ENCODE results near the gene NEK9. TPM values are rescaled to one million over a fixed set of nuclear protein-coding genes. Genes with fewer than 3 reads are reported as not detected.

Gene NEK9
- total RNA-seq, 1 experiment from 2014 or later, result 50.8 TPM

DNA sequence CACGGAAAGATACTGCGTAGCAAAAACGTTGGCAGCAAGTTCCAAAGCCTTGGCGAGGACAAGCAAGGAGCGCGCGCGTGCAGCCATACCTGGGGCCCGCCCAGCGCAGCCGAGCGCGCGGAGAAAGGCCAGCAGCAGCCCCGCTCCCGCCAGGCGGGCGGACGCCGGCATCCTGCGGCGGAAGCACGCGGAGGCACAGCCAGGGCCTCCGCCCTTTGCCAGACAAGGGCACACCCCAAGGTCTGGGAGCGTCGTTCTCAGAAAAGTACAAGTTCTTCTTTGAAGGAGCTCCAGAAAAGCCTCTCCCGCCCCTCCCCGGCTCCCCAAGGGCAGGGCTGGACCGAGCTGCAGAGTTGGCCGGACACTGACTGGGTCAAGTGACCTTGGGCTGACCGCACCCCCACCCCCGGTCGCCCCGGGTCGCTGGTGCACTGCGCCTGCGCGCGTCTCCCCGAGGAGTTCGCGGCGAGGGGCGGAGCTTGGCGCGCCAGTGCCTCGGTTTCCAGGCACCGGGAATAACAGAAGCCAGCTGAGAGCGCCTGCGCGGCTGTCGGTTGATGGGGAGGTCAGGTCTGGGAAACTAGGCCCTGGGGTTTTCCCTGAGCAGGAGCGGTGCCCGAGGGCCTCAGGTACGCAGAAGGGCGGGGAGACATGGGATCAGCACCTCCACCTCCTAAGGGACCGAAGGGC lies 57.6 kb downstream of the NEK9 start, which contains the start of gene ZC2HC1C (continued):
- no peak for TF ChIP-seq ZMAT4 (CRISPR knock-in tag; IDR thresholded peaks at IDR 0.05)
- no peak for TF ChIP-seq E2F1 (CRISPR knock-in tag; IDR thresholded peaks at IDR 0.05)
- TF ChIP-seq, protein P1, sequence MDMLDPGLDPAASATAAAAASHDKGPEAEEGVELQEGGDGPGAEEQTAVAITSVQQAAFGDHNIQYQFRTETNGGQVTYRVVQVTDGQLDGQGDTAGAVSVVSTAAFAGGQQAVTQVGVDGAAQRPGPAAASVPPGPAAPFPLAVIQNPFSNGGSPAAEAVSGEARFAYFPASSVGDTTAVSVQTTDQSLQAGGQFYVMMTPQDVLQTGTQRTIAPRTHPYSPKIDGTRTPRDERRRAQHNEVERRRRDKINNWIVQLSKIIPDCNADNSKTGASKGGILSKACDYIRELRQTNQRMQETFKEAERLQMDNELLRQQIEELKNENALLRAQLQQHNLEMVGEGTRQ (CRISPR knock-in tag; IDR thresholded peaks at IDR 0.05), result peak; percentile 60
- TF ChIP-seq, protein P2, sequence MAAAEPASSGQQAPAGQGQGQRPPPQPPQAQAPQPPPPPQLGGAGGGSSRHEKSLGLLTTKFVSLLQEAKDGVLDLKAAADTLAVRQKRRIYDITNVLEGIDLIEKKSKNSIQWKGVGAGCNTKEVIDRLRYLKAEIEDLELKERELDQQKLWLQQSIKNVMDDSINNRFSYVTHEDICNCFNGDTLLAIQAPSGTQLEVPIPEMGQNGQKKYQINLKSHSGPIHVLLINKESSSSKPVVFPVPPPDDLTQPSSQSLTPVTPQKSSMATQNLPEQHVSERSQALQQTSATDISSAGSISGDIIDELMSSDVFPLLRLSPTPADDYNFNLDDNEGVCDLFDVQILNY (CRISPR knock-in tag; IDR thresholded peaks at IDR 0.05), result peak; percentile 84
- no peak for TF ChIP-seq AFF4 (CRISPR knock-in tag; IDR thresholded peaks at IDR 0.05; ENCODE audit: borderline replicate concordance)
- no peak for TF ChIP-seq AR (CRISPR knock-in tag; IDR thresholded peaks at IDR 0.05)
- TF ChIP-seq KAT7 (CRISPR knock-in tag; IDR thresholded peaks at IDR 0.05; ENCODE audit: borderline replicate concordance), result 0 out of 2 replicates have a peak, but pooled peaks have one; percentile 36
- peak; percentile 98 for TF ChIP-seq ESRRA (CRISPR knock-in tag; IDR thresholded peaks at IDR 0.05; ENCODE audit: borderline replicate concordance)
- peak; percentile 66; the same call in 1 of the 2 replicates for TF ChIP-seq JUN (CRISPR knock-in tag; IDR thresholded peaks at IDR 0.05)
- TF ChIP-seq NR3C1 (CRISPR knock-in tag; conservative IDR thresholded peaks at IDR 0.05; ENCODE audit: low read depth), result no peak
- TF ChIP-seq, protein P3, sequence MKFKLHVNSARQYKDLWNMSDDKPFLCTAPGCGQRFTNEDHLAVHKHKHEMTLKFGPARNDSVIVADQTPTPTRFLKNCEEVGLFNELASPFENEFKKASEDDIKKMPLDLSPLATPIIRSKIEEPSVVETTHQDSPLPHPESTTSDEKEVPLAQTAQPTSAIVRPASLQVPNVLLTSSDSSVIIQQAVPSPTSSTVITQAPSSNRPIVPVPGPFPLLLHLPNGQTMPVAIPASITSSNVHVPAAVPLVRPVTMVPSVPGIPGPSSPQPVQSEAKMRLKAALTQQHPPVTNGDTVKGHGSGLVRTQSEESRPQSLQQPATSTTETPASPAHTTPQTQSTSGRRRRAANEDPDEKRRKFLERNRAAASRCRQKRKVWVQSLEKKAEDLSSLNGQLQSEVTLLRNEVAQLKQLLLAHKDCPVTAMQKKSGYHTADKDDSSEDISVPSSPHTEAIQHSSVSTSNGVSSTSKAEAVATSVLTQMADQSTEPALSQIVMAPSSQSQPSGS (CRISPR knock-in tag; IDR thresholded peaks at IDR 0.05; ENCODE audit: borderline replicate concordance, low read depth), result no peak
- peak; percentile 65; the same call in 1 of the 2 replicates for TF ChIP-seq GABPB1 (CRISPR knock-in tag; IDR thresholded peaks at IDR 0.05)
- peak; percentile 88 for TF ChIP-seq MAX (CRISPR knock-in tag; IDR thresholded peaks at IDR 0.05)
- peak; percentile 68; the same call in 1 of the 2 replicates for TF ChIP-seq TEAD1 (CRISPR knock-in tag; IDR thresholded peaks at IDR 0.05)
- TF ChIP-seq SMAD4 (CRISPR knock-in tag; IDR thresholded peaks at IDR 0.05), result no peak; the same call in 1 of the 2 replicates
- TF ChIP-seq ETV6 (CRISPR knock-in tag; IDR thresholded peaks at IDR 0.05), result 0 out of 2 replicates have a peak, but pooled peaks have one; percentile 61
- no peak for TF ChIP-seq ZNF219 (CRISPR knock-in tag; IDR thresholded peaks at IDR 0.05; ENCODE audit: borderline replicate concordance)
- TF ChIP-seq HMGXB4 (CRISPR knock-in tag; IDR thresholded peaks at IDR 0.05), result peak; percentile 75; the same call in 1 of the 2 replicates
